Measurements from ENCODE around the gene ACCSL.

The ACCSL gene

GRCh38 chr11:44005063-44005701, 42.6 kb upstream of the ACCSL start:
- DNase-seq (ENCODE audit: low read depth): no peak
- H3K4me3 ChIP-seq (ENCODE audit: low read depth, low read length): no peak overlapping the region
- TF ChIP-seq CTCF (IDR thresholded peaks at IDR 0.05; ENCODE audit: insufficient read depth, low read depth, low read length, missing control alignments): no peak

GRCh38 chr11:44005956-44006355, 41.8 kb upstream of the ACCSL start:
- H3K4me3 ChIP-seq (ENCODE audit: low read depth, low read length): no peak overlapping the region
- TF ChIP-seq CTCF (IDR thresholded peaks at IDR 0.05; ENCODE audit: insufficient read depth, low read depth, low read length, missing control alignments): no peak
- DNase-seq (ENCODE audit: low read depth): no peak

GRCh38 chr11:44006917-44007361, 40.8 kb upstream of the ACCSL start:
- TF ChIP-seq CTCF (IDR thresholded peaks at IDR 0.05; ENCODE audit: insufficient read depth, low read depth, low read length, missing control alignments): no peak
- DNase-seq (ENCODE audit: low read depth): no peak
- no peak overlapping the region for H3K4me3 ChIP-seq (ENCODE audit: low read depth, low read length)

GRCh38 chr11:44007481-44008087, 40.2 kb upstream of the ACCSL start:
- TF ChIP-seq CTCF (IDR thresholded peaks at IDR 0.05; ENCODE audit: insufficient read depth, low read depth, low read length, missing control alignments): no peak
- no peak for DNase-seq (ENCODE audit: low read depth)
- no peak overlapping the region for H3K4me3 ChIP-seq (ENCODE audit: low read depth, low read length)

- DNase-seq (ENCODE audit: low read depth): no peak
- H3K4me3 ChIP-seq (ENCODE audit: low read depth, low read length): no peak overlapping the region
- no peak for TF ChIP-seq CTCF (IDR thresholded peaks at IDR 0.05; ENCODE audit: insufficient read depth, low read depth, low read length, missing control alignments)
These were observed 39.7 kb upstream of the ACCSL start for GRCh38 chr11:44008088-44008501.

- no peak for DNase-seq (ENCODE audit: low read depth)
- no peak overlapping the region for H3K4me3 ChIP-seq (ENCODE audit: low read depth, low read length)
- TF ChIP-seq CTCF (IDR thresholded peaks at IDR 0.05; ENCODE audit: insufficient read depth, low read depth, low read length, missing control alignments): no peak
These were observed 39.1 kb upstream of the ACCSL start for GRCh38 chr11:44008698-44009097.
